ENCODE measurements around the gene TM4SF18. TPM values are rescaled to one million over a fixed set of nuclear protein-coding genes. Genes with fewer than 3 reads are reported as not detected.

The TM4SF18 gene
- total and polyA plus RNA-seq, 8 donors, result 2.4 to 10.6 (median 3.9) TPM

DNA sequence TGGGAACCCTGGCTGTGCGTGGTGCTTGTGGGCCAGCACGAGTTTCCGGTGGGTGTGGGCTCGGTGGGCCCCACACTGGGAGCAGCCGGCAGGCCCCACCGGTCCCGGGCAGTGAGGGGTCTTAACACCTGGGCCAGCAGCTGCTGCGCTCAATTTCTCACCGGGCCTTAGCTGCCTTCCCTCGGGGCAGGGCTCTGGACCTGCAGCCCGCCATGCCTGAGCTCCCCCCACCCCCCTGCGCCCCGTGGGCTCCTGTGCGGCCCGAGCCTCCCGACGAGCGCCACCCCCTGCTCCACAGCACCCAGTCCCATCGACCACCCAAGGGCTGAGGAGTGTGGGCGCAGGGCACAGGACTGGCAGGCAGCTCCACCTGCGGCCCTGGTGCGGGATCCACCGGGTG is 49.4 kb downstream of the TM4SF18 start:
- Histone ChIP-seq H3K27ac (no peak overlapping the region), H3K4me3 (no peak overlapping the region), H3K4me1 (peaks cover 0 to 7% (median under 1%) of the 10 kb centered on the region in 3 donors), H3K27me3 (no peaks in the 10 kb centered on the region), H3K36me3 (no peaks in the 10 kb centered on the region), H3K9me3 (no peaks in the 10 kb centered on the region)
- 92 to 99% methylated on average over 23 of the region's 23 CpGs for WGBS, 2 donors
- DNase-seq, result peak in 2 of 6 donors; percentile 25 to 56
- intact Hi-C loops (cut with DNase I), result no loop called here
- ATAC-seq, result no peak
- TF ChIP-seq, protein P1, sequence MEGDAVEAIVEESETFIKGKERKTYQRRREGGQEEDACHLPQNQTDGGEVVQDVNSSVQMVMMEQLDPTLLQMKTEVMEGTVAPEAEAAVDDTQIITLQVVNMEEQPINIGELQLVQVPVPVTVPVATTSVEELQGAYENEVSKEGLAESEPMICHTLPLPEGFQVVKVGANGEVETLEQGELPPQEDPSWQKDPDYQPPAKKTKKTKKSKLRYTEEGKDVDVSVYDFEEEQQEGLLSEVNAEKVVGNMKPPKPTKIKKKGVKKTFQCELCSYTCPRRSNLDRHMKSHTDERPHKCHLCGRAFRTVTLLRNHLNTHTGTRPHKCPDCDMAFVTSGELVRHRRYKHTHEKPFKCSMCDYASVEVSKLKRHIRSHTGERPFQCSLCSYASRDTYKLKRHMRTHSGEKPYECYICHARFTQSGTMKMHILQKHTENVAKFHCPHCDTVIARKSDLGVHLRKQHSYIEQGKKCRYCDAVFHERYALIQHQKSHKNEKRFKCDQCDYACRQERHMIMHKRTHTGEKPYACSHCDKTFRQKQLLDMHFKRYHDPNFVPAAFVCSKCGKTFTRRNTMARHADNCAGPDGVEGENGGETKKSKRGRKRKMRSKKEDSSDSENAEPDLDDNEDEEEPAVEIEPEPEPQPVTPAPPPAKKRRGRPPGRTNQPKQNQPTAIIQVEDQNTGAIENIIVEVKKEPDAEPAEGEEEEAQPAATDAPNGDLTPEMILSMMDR (IDR thresholded peaks at IDR 0.05), result no peak
- FAIRE-seq, result no peak

DNA sequence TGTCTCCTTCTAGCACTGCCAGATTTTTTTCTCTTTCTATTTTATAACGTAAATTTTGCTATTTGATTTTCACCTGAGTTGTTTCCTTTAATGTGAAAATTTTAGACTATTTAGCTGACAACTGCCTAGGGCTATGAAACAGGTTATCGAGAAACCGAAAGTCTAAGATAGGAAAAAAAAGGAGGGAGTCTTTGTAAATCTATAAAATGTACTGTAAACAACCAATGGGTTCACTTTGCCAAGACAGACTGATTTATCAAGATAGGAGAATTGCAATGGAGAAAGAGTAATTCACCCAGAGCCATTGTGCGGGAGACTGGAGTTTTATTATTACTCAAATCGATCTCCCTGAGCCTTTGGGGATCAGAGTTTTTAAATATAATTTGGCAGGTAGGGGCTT is 50.0 kb downstream of the TM4SF18 start:
- FAIRE-seq (no peak), DNase-seq (no peak), ATAC-seq (peak in 1 of 4 donors; percentile 25)
- no peaks in the 10 kb centered on the region for H3K36me3 ChIP-seq
- H3K9me3 ChIP-seq, result no peaks in the 10 kb centered on the region
- peaks cover 4 to 11% (median 7%) of the 10 kb centered on the region in 3 donors for H3K4me1 ChIP-seq
- no peak overlapping the region for H3K4me3 ChIP-seq
- TF ChIP-seq, protein P1 (IDR thresholded peaks at IDR 0.05), result no peak
- H3K27ac ChIP-seq, result no peak overlapping the region
- WGBS, 2 donors, result 55 to 64% methylated on average over 5 of the region's 5 CpGs
- no peaks in the 10 kb centered on the region for H3K27me3 ChIP-seq
- intact Hi-C loops (cut with DNase I), result no loop called here

GRCh38 chr3:149282836-149283235 is 50.6 kb downstream of the TM4SF18 start:
- no peak for ATAC-seq
- Histone ChIP-seq H3K27me3 (no peaks in the 10 kb centered on the region), H3K4me1 (peaks cover 10 to 17% (median 11%) of the 10 kb centered on the region in 3 donors), H3K36me3 (no peaks in the 10 kb centered on the region), H3K9me3 (no peaks in the 10 kb centered on the region), H3K27ac (no peak overlapping the region), H3K4me3 (no peak overlapping the region)
- TF ChIP-seq, protein P1 (IDR thresholded peaks at IDR 0.05), result no peak
- DNase-seq, result no peak
- no peak for FAIRE-seq
- intact Hi-C loops (cut with DNase I), result no loop called here

DNA sequence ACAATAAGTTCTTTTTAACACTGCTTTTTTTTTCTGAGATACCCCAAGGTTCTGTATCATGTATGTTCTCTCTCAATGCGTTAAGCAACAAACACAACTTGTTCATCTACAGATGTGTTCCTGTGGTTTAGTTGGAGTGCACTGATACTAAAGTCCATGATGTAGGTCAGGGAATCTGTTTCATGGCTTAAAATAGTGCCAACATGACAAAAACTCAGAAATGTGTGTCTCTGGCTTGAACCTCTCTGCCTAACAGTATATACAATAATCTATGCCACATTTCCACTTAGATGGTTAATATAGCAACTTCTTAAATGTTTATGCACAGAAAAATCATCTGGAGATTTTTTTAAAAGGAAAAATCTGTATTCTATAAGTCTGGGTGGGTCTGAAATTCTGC is 51.1 kb downstream of the TM4SF18 start:
- TF ChIP-seq, protein P1 (IDR thresholded peaks at IDR 0.05), result no peak
- FAIRE-seq (no peak), DNase-seq (no peak), ATAC-seq (no peak)
- Histone ChIP-seq H3K9me3 (no peaks in the 10 kb centered on the region), H3K36me3 (no peaks in the 10 kb centered on the region), H3K27ac (no peak overlapping the region), H3K4me1 (peaks cover 14 to 22% (median 16%) of the 10 kb centered on the region in 3 donors), H3K4me3 (no peak overlapping the region), H3K27me3 (no peaks in the 10 kb centered on the region)
- 97 to 100% methylated on average over 1 of the region's 1 CpG for WGBS, 2 donors
- intact Hi-C loops (cut with DNase I), result no loop called here

DNA sequence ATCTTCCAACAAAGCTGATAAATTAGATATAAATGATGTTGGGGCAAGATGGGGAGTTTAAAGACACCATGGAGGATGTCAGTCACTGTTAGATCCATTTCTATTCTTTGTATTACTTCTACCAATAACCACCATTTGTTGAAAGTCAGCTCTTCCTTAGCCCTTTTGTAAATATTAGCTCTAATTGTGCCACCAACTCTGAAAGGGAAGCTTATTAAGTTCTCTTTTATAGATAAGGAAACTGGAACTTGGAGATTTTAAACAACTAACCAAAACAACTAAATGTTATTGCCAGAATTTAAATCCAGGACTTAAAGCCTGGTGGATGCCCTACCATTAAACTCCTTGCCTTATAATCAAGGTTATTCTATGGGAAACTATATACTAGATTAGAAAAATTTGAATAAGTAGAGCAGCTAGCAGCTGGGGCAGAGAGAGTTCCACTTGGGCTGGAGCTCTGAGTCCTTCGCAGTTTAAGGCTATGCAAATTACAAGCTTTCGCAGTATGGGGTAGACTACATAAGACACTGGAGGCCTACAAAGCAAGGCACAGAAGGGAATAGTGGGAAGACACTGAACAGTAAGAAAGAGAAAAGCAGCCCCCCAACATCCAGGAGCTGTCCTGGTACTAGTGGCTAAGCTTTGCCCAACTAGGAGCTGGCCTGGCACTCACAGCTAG is 52.6 kb downstream of the TM4SF18 start:
- no peak for FAIRE-seq
- 94 to 98% methylated on average over 2 of the region's 2 CpGs for WGBS, 2 donors
- no peak for ATAC-seq
- no peaks in the 10 kb centered on the region for H3K9me3 ChIP-seq
- H3K36me3 ChIP-seq, result no peaks in the 10 kb centered on the region
- H3K27me3 ChIP-seq, result no peaks in the 10 kb centered on the region
- no peak overlapping the region for H3K27ac ChIP-seq
- intact Hi-C loops (cut with DNase I), result no loop called here
- TF ChIP-seq, protein P1 (IDR thresholded peaks at IDR 0.05), result no peak
- peaks cover 14 to 27% (median 22%) of the 10 kb centered on the region in 3 donors for H3K4me1 ChIP-seq
- H3K4me3 ChIP-seq, result no peak overlapping the region
- DNase-seq, result no peak
